HG02870 (cell line): Measurements from ENCODE around the gene CD1C.
"Not testable (repeated sequence)": the region's sequence is repeated elsewhere in the genome, so short reads cannot be mapped to it uniquely, and the experiment has no call there.

ENCODE experiments used
- ATAC-seq: cut with Tn5 transposase; IDR thresholded peaks from one replicate; pipeline ENCODE4 v1.9.1; 2021; ENCODE audit warnings: mild to moderate bottlenecking, moderate library complexity; ENCODE audit not compliant: unreplicated experiment

CD1C gene

DNA sequence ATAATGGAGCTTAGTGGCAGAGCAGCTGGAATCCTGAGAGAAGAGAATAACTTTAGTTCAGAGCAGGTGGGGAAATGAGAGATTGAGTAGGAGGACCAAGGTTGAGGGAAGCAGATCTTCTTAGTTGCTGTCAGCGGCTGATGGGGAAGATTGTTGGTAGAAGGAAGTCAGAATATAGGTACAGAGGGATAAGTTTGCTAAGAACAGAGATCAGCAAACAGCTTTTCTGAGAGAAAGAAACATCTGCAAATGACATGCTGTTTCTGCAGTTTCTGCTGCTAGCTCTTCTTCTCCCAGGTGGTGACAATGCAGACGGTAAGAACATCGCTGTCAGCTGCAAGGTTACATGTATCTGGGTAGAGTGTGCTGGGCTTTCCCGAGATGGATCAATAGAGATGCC, at the start of gene CD1C:
Gene CD1C (plus strand): TSS at position 113 of the 400 bp plus-strand sequence. CDS start 142 bp downstream, at position 255.
- peak; percentile 25 for ATAC-seq

- no peak for ATAC-seq
Measured at GRCh38 chr1:158246650-158247049, 43.1 kb upstream of the CD1C start.

DNA sequence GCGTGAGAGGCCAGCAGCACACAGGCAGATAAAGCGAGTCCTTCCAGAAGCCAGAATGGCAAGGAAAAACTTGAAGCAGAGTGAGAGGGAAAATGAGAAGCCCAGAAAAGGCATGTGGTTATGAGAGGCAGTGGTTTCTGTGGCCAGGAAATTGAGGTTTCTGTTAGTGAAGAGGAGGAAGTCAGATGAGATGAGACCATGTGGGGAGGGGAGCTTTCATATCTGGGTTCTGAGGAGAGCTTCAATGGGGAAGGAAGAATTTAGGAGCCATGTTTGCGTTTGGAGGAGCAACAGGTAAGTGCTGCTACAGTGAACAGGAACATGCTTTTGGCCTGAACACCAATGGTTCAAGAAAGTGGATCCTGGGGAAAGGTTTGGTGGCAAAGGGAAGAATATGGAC, 41.6 kb upstream of the CD1C start:
- ATAC-seq = peak; percentile 77

DNA sequence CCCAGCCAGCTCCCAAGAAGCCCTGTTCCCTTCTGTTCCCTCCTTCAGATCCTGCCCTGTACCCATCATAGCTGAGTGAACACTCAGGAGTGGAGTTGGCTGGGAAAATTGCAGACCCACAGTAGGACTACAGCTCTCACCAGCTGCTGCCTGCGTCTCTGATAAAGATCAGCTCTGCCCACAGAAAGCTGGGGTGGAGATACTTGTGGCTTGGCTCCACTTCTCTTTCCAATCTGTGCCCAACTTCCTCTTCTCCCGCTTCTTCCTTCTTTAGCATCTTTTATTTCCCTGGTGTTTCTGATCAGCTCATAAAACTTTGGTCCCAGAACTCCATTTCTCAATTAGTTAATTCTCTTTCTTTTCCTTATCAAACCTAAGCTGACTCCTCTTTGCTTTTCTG, 41.0 kb upstream of the CD1C start:
- ATAC-seq = no peak

DNA sequence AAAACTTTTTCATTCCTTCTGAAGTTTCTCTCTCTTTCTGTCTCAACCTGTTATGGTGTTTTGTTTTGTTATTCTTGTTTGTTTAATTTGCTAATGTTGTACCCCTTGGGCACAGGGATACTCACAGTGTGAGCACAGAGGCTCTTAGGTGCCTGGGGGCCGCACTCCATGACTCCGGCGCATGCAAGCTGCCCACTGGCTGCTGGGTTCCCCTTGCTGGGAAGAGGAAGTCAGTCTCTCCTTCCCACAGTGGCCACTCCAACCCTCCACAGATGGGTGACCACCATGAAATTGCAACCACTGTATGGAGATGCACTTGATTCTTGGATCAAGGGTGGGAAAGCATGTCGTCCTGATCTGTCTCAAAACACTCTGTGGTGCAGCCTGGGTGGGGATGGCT, 40.1 kb upstream of the CD1C start:
- no peak for ATAC-seq

GRCh38 chr1:158251163-158251562, 38.6 kb upstream of the CD1C start:
- ATAC-seq = no peak

- no peak for ATAC-seq
Measured at GRCh38 chr1:158255656-158256055, 34.1 kb upstream of the CD1C start.

- not testable (repeated sequence) for ATAC-seq
Measured at GRCh38 chr1:158256747-158257146, 33.0 kb upstream of the CD1C start.

DNA sequence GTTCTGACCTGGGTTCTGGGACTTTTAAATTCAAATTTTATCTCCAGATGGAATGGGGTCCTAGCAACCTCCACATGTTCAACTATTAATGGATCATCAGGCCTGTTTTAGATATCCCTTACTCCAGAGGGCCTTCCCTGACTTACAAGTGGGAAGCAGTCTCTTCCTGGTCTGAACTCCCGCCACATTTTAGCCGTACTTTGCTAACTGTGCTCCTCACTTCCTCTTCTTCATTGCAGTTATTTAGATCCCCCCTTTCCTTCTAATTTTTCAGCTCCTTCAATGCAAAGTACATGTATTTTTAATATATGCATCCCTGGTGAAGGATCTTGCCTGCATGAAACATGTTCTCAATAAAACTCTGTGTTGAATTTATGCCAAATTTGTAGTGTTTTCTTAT, 31.8 kb upstream of the CD1C start:
- no peak for ATAC-seq

DNA sequence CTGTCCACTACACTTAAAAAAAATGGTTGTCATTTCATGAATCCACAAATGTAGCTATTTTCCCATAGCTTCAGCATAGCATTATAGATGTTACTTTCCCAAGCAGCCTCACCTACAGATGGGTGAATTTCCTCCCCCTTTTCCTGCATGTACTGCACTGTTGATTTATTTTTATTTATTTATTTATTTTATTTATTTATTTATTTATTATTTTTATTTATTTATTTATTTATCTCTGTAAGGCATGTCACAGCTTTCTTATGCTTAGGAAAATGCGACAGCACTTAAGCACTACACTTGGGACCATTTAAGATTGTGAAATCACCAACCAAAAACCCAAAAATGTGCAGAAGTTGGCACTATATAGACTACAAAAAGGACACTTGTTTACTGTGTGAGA, 30.6 kb upstream of the CD1C start:
- no peak for ATAC-seq

GRCh38 chr1:158272681-158273080, 17.0 kb upstream of the CD1C start:
- ATAC-seq = no peak

GRCh38 chr1:158274797-158275196, 14.9 kb upstream of the CD1C start:
- peak; percentile 75 for ATAC-seq

DNA sequence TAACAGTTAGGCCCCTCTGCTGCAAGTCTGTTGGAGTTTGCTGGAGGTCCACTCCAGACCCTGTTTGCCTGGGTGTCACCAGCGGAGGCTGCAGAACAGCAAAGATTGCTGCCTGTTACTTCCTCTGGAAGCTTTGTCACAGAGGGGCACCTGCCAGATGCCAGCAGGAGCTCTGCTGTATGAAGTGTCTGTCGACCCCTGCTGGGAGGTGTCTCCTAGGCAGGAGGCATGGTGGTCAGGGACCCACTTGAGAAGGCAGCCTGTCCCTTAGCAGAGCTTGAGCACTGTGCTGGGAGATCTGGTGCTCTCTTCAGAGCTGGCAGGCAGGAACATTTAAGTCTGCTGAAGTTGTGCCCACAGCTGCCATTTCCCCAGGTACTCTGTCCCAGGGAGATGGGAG, 7.3 kb upstream of the CD1C start:
- ATAC-seq = not testable (repeated sequence)

GRCh38 chr1:158283965-158284364, 5.8 kb upstream of the CD1C start:
- ATAC-seq = peak; percentile 43

- peak; percentile 57 for ATAC-seq
Measured at GRCh38 chr1:158285756-158286241, 3.9 kb upstream of the CD1C start.

GRCh38 chr1:158286487-158286886, 3.2 kb upstream of the CD1C start:
- ATAC-seq = peak; percentile 17

DNA sequence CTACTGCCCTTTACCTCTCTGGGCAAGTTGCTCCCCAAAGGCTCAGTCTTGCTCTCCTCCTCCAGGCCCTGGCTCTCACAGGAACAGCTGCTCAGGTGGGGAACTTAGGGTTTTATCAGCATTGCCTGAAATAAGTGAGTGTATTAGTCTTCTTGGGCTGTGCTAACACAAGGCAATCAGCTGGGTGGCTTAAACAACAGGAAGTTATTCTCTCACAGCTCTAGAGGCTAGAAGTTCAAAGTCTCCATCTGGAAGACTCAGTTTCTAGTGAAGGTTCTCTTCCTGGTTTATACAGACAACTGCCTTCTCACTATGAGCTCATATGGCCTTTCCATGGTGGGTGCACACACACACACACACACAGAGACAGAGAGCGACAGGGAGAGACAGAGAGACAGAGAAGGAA, 2.8 kb upstream of the CD1C start:
- peak; percentile 22 for ATAC-seq

- ATAC-seq = no peak
Measured at GRCh38 chr1:158290321-158290844, 660 bp downstream of the CD1C start.

DNA sequence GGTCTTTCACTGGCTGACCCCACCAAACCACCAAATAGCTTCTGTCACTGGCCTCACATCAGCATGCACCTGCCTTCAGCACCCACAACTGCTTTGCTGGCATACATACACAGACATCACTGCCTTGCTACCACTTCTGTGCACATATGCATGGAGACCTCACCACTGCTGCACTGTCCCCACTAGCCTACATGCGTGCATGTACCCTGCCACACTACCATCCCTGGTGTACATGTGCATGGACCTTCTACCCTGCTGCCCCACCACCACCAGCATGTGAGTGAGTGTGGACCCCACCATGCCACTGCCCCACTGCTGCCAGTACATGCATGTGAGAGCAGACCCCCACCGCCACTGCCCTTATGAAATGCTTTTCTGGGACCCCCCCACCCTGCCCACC, 6.1 kb downstream of the CD1C start:
- ATAC-seq = no peak

DNA sequence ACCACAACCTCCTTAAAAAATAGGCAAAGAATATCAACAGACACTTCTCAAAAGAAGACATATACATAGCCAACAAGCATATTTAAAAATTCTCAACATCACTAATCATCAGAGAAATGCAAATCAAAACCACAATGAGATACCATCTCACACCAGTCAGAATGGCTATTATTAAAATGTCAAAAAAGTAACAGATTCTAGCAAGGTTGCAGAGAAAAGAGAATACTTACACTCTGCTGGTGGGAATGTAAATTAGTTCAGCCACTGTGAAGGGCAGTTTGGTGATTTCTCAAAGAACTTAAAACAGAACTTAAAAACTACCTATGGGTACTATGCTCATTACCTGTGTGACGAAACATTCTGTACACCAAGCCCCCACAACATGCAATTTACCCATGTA, 20.9 kb downstream of the CD1C start:
- peak; percentile 61 for ATAC-seq

DNA sequence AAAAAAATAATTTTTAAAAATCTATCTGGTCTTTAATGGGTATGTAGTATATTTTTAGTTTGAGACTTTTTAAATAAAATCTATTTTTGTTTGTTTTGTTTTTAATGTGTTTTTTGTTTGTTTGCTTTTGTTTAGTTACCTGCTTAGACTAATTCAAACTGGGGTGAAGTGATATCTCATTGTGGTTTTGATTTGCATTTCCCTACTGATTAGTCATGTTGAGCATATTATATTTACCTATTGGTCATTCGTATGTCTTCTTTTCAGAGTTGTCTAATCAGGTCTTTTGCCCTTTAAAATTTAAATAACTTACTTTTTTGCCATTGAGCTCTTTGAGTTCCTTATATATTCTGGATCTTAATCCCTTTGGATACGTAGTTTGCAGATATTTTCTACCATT, 21.3 kb downstream of the CD1C start:
- peak; percentile 44 for ATAC-seq

DNA sequence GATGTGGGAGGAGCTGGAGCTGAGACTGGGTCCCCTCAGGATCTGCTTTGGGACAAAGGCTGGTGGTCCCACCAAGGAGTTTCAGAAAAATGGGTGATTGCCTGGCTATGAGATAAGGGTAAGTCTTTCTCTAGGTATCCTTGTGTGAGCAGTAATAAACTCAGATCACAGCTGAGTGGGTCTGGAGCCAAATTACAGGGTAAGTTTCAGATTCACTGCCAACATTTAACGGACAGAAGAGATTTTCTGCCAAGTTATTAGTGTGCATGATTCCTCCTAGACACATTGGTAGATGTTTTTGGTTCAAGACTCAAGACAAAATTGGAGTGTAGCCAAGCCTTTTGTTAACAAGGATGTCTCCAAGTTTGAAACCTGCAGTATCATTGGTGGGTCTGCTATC, 34.1 kb downstream of the CD1C start:
- ATAC-seq = no peak

DNA sequence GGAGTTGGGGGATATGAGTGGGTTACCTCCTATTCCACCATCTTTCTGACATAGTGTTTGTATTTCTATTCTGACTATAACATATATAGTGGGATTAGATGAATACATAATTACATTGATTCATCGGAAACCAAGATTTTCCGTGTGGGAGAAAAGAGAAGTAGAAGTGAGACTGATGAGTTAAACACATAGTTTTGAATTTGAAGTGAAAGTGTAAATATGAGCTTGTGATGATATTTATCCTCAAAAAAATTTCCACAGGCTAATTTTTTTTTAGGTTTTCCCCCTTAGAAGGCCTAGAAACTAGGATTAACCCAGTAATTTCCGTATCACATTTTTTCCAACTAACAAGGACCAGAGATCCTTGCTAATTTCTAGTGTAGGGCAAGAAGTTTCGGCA, 34.7 kb downstream of the CD1C start:
- peak; percentile 51 for ATAC-seq
